PFSK-1 (cell line): ENCODE measurements around the gene NEK11.

Source experiments
- FOXP2 ChIP-seq: optimal IDR thresholded peaks from 2 replicates; pipeline ENCODE3; 2011; ENCODE audit warnings: borderline replicate concordance, control low read depth, inconsistent platforms; ENCODE audit not compliant: insufficient read depth; ENCODE audit errors: extremely low read length, extremely low read depth
- POLR2AphosphoS5 ChIP-seq: IDR thresholded peaks from 2 replicates; pipeline ENCODE4 v1.6.1; 2012; ENCODE audit warnings: low read depth, mild to moderate bottlenecking, control low read depth, low read length, moderate library complexity
- REST ChIP-seq, 2 experiments: IDR thresholded peaks; 2 replicates each; pipeline versions ENCODE4 v1.6.1 to v1.8.0; 2011 to 2012; ENCODE audit warnings: low read depth in 2 of 2, low read length in 2 of 2, control low read depth in 1 of 2, inconsistent platforms in 1 of 2, mild to moderate bottlenecking in 1 of 2, moderate library complexity in 1 of 2; ENCODE audit not compliant: insufficient read depth in 1 of 2
- SIN3A ChIP-seq: IDR thresholded peaks from 2 replicates; pipeline ENCODE4 v1.6.1; 2012; ENCODE audit warnings: mild to moderate bottlenecking, low read length, moderate library complexity, borderline replicate concordance; ENCODE audit not compliant: insufficient read depth
- TAF1 ChIP-seq: IDR thresholded peaks from 2 replicates; pipeline ENCODE4 v1.6.1; 2012; ENCODE audit warnings: low read length, control low read depth, borderline replicate concordance; ENCODE audit not compliant: insufficient read depth

The NEK11 gene

GRCh38 chr3:131193641-131194238 lies 167.1 kb downstream of the NEK11 start:
- TF ChIP-seq REST (IDR thresholded peaks at IDR 0.05; ENCODE audit: insufficient read depth in 1 of 2, low read depth in 2 of 2, low read length in 2 of 2), result no peak
- TF ChIP-seq TAF1, result no peak
- TF ChIP-seq FOXP2, result no peak
- no peak for TF ChIP-seq SIN3A
- no peak for TF ChIP-seq POLR2AphosphoS5

GRCh38 chr3:131194816-131195215 lies 168.1 kb downstream of the NEK11 start:
- TF ChIP-seq REST (IDR thresholded peaks at IDR 0.05; ENCODE audit: insufficient read depth in 1 of 2, low read depth in 2 of 2, low read length in 2 of 2) (no peak), TAF1 (no peak), FOXP2 (no peak), SIN3A (no peak), POLR2AphosphoS5 (no peak)

GRCh38 chr3:131200636-131201199 lies 174.0 kb downstream of the NEK11 start:
- TF ChIP-seq POLR2AphosphoS5, result no peak
- no peak for TF ChIP-seq TAF1
- no peak for TF ChIP-seq REST (IDR thresholded peaks at IDR 0.05; ENCODE audit: insufficient read depth in 1 of 2, low read depth in 2 of 2, low read length in 2 of 2)
- TF ChIP-seq SIN3A, result no peak
- no peak for TF ChIP-seq FOXP2

- TF ChIP-seq TAF1 (no peak), POLR2AphosphoS5 (no peak), SIN3A (no peak), FOXP2 (no peak), REST (IDR thresholded peaks at IDR 0.05; ENCODE audit: insufficient read depth in 1 of 2, low read depth in 2 of 2, low read length in 2 of 2) (no peak)
Measured at GRCh38 chr3:131216330-131216729, 189.7 kb downstream of the NEK11 start.
